Midbrain (tissue), 1 donor: Measurements from ENCODE around the gene PRR23A.
"Not testable (repeated sequence)": the region's sequence is repeated elsewhere in the genome, so short reads cannot be mapped to it uniquely, and the experiment has no call there.

Experiments
- DNase-seq: peaks from one replicate; lab custom pipeline; 2025; lab: John Stamatoyannopoulos, UW

The PRR23A gene

GRCh38 chr3:139006051-139006716 lies at the start of gene PRR23A:
TSS of gene PRR23A (minus strand) at chr3:139006268. CDS start at chr3:139006268, 0 bp downstream.
- DNase-seq: no peak

GRCh38 chr3:139052802-139053600 lies 46.9 kb upstream of the PRR23A start:
- DNase-seq: no peak

GRCh38 chr3:139044366-139045210 lies 38.5 kb upstream of the PRR23A start, which contains the start of gene PRR23C:
TSS of gene PRR23C (minus strand) at chr3:139044892. CDS start at chr3:139044620, 272 bp downstream.
- DNase-seq: no peak

- DNase-seq: no peak
Observed at GRCh38 chr3:139043554-139044365, 37.7 kb upstream of the PRR23A start.

GRCh38 chr3:139037478-139037877 lies 31.4 kb upstream of the PRR23A start:
- DNase-seq: no peak

GRCh38 chr3:139032326-139033002 lies 26.4 kb upstream of the PRR23A start:
- no peak for DNase-seq

- not testable (repeated sequence) for DNase-seq
Observed at GRCh38 chr3:139030576-139030975, 24.5 kb upstream of the PRR23A start.

GRCh38 chr3:139024968-139025367 lies 18.9 kb upstream of the PRR23A start:
- DNase-seq: no peak

- no peak for DNase-seq
Observed at GRCh38 chr3:139020868-139021234, 14.8 kb upstream of the PRR23A start, which contains the start of gene PRR23B. TSS of gene PRR23B (minus strand) at chr3:139020926. CDS start at chr3:139020661, 265 bp downstream.

- no peak for DNase-seq
Observed at GRCh38 chr3:139020036-139020867, 14.2 kb upstream of the PRR23A start.

- DNase-seq: no peak
Observed at GRCh38 chr3:139016430-139017048, 10.5 kb upstream of the PRR23A start.

- no peak for DNase-seq
Observed at GRCh38 chr3:139005356-139005993, 593 bp downstream of the PRR23A start.

- DNase-seq: no peak
Observed at GRCh38 chr3:138995706-138996105, 10.4 kb downstream of the PRR23A start.

- DNase-seq: no peak
Observed at GRCh38 chr3:138987181-138987580, 18.9 kb downstream of the PRR23A start.

GRCh38 chr3:138985932-138986331 lies 20.1 kb downstream of the PRR23A start:
- DNase-seq: no peak

GRCh38 chr3:138984816-138985215 lies 21.3 kb downstream of the PRR23A start:
- no peak for DNase-seq

GRCh38 chr3:138976047-138976446 lies 30.0 kb downstream of the PRR23A start:
- DNase-seq: no peak

- no peak for DNase-seq
Observed at GRCh38 chr3:138975351-138975750, 30.7 kb downstream of the PRR23A start.

- DNase-seq: no peak
Observed at GRCh38 chr3:138974462-138974861, 31.6 kb downstream of the PRR23A start.
